Mesendoderm (in vitro differentiated cells): Measurements from ENCODE around the gene CSPG5.
A peak's percentile ranks its signal among the peaks of the same experiment; 100 is the strongest.

Experiments used
- DNase-seq: peaks from one replicate; pipeline ENCODE4 v3.0.0; 2013
- H2AK5ac ChIP-seq: 2 replicates; pipeline ENCODE4 v1.6.1; 2013; ENCODE audit warnings: low read length, inconsistent platforms
- H2BK120ac ChIP-seq: 2 replicates; pipeline ENCODE4 v1.6.1; 2013; ENCODE audit warnings: low read depth, mild to moderate bottlenecking, low read length, moderate library complexity, mixed read lengths
- H2BK15ac ChIP-seq: replicated peaks from 2 replicates; pipeline ENCODE4 v1.6.1; 2013; ENCODE audit warnings: low read depth, mild to moderate bottlenecking, moderate library complexity
- H2BK5ac ChIP-seq: 2 replicates; pipeline ENCODE4 v1.6.1; 2013; ENCODE audit warnings: low read length, inconsistent platforms
- H3K18ac ChIP-seq: 2 replicates; pipeline ENCODE4 v1.6.1; 2013; ENCODE audit warnings: mild to moderate bottlenecking, low read length, mixed read lengths
- H3K23ac ChIP-seq: one replicate; pipeline ENCODE4 v1.6.1; 2013; ENCODE audit warnings: low read length
- H3K27ac ChIP-seq: 2 replicates; pipeline ENCODE4 v1.5.1; 2013; ENCODE audit warnings: low read depth, mild to moderate bottlenecking, inconsistent platforms, low read length, moderate library complexity
- H3K27me3 ChIP-seq: 2 replicates; pipeline ENCODE4 v1.6.1; 2013; ENCODE audit warnings: low read length, control low read depth, mild to moderate bottlenecking, inconsistent platforms; ENCODE audit not compliant: insufficient read depth, poor library complexity
- H3K36me3 ChIP-seq: 2 replicates; pipeline ENCODE4 v1.6.1; 2013; ENCODE audit warnings: low read length, inconsistent platforms; ENCODE audit not compliant: control insufficient read depth, insufficient read depth
- H3K4ac ChIP-seq: one replicate; pipeline ENCODE4 v1.6.1; 2013; ENCODE audit warnings: low read depth, mild to moderate bottlenecking, low read length, moderate library complexity
- H3K4me1 ChIP-seq: 2 replicates; pipeline ENCODE4 v1.6.1; 2013; ENCODE audit warnings: low read depth, low read length, inconsistent platforms; ENCODE audit not compliant: control insufficient read depth
- H3K4me2 ChIP-seq: 2 replicates; pipeline ENCODE4 v1.6.1; 2013; ENCODE audit warnings: low read length
- H3K4me3 ChIP-seq: 2 replicates; pipeline ENCODE4 v1.5.1; 2013; ENCODE audit warnings: mild to moderate bottlenecking, low read length
- H3K56ac ChIP-seq: one replicate; pipeline ENCODE4 v1.6.1; 2013; ENCODE audit warnings: low read length
- H3K79me1 ChIP-seq: 2 replicates; pipeline ENCODE4 v1.6.1; 2013; ENCODE audit warnings: low read length, inconsistent platforms
- H3K79me2 ChIP-seq: 2 replicates; pipeline ENCODE4 v1.6.1; 2013; ENCODE audit warnings: mild to moderate bottlenecking, low read length; ENCODE audit not compliant: control insufficient read depth, insufficient read depth
- H3K9ac ChIP-seq: 2 replicates; pipeline ENCODE4 v1.6.1; 2013; ENCODE audit warnings: low read length, inconsistent platforms
- H4K5ac ChIP-seq: one replicate; pipeline ENCODE4 v1.6.1; 2013; ENCODE audit warnings: low read length
- H4K8ac ChIP-seq: one replicate; pipeline ENCODE4 v1.6.1; 2013; ENCODE audit warnings: low read depth, mild to moderate bottlenecking, control low read depth, low read length, moderate library complexity
- WGBS: extraction: QIAGEN DNeasy Blood & Tissue Kit; methylation state at CpG from one replicate; pipeline ENCODE4 v1.1.7; 2013; ENCODE audit warnings: low lambda C conversion rate, missing lambda C conversion rate; ENCODE audit not compliant: insufficient coverage; ENCODE audit errors: extremely low coverage; 5-methylcytosine and 5-hydroxymethylcytosine counted together

Gene CSPG5

DNA sequence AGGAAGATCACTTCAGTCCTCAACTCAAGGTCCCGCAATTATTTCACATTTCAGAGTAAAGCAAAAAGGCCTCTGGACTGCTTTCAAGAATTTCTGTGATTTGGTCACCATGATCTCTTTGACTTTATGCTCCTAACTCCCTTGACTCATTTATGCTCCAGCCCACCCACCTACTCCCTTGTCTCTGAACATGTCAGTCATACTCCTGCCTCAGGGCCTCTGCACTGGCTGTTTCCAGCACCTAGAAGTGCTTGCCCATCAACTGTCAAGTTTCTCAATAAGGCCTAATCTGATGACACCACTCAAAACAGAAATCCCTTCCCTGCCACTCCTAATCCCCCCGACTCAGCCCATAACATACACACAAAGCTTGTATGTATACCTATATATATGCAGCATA lies 36.1 kb upstream of the CSPG5 start:
- H3K23ac ChIP-seq: no peak overlapping the region
- no peak overlapping the region for H4K8ac ChIP-seq
- DNase-seq: no peak
- no peak overlapping the region for H2AK5ac ChIP-seq
- H3K79me2 ChIP-seq: no peaks in the 10 kb centered on the region
- no peaks in the 10 kb centered on the region for H3K79me1 ChIP-seq
- H3K56ac ChIP-seq: no peak overlapping the region
- H3K9ac ChIP-seq: no peak overlapping the region
- H3K27me3 ChIP-seq: no peaks in the 10 kb centered on the region
- H3K36me3 ChIP-seq: peaks cover 15% of the 10 kb centered on the region
- no peak overlapping the region for H3K27ac ChIP-seq
- H2BK120ac ChIP-seq: no peak overlapping the region
- H4K5ac ChIP-seq: no peak overlapping the region
- H3K4me1 ChIP-seq: no peaks in the 10 kb centered on the region
- H3K4me2 ChIP-seq: no peak overlapping the region
- no peak overlapping the region for H3K4me3 ChIP-seq
- H2BK5ac ChIP-seq: no peak overlapping the region
- H2BK15ac ChIP-seq: no peak overlapping the region
- H3K4ac ChIP-seq: no peak overlapping the region
- H3K18ac ChIP-seq: no peak overlapping the region
- WGBS: no CpG with 5 or more reads among the region's 2 CpGs

DNA sequence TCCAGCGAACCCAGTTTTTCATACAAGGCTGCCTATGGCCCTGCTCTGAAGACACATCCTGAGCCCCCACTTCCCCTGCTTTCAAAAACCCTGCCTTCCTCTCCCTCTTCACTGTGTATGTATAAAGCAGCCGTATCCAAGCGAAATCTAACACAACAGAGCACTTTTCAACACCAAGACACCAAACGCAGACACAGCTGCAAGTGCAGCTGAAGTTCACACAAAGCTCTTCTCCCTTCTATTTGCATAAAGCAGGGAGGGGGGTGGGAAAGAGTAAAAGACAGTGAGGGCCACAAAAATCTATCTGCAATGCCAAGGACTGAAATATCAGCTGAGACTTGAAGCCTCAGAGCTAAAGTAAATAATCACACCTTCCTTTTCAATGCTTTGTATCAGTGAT lies 35.1 kb upstream of the CSPG5 start:
- Histone ChIP-seq H3K23ac (no peak overlapping the region), H3K4me3 (no peak overlapping the region), H3K79me1 (no peaks in the 10 kb centered on the region), H2BK15ac (no peak overlapping the region), H3K27ac (no peak overlapping the region), H2AK5ac (no peak overlapping the region), H3K79me2 (no peaks in the 10 kb centered on the region), H2BK120ac (no peak overlapping the region), H3K36me3 (peaks cover 9% of the 10 kb centered on the region), H3K27me3 (no peaks in the 10 kb centered on the region), H3K9ac (no peak overlapping the region), H3K56ac (no peak overlapping the region), H3K4ac (no peak overlapping the region), H3K4me1 (no peaks in the 10 kb centered on the region), H2BK5ac (no peak overlapping the region), H3K4me2 (no peak overlapping the region), H4K8ac (no peak overlapping the region), H3K18ac (no peak overlapping the region), H4K5ac (no peak overlapping the region)
- no CpG with 5 or more reads among the region's 4 CpGs for WGBS
- DNase-seq: peak; percentile 14

DNA sequence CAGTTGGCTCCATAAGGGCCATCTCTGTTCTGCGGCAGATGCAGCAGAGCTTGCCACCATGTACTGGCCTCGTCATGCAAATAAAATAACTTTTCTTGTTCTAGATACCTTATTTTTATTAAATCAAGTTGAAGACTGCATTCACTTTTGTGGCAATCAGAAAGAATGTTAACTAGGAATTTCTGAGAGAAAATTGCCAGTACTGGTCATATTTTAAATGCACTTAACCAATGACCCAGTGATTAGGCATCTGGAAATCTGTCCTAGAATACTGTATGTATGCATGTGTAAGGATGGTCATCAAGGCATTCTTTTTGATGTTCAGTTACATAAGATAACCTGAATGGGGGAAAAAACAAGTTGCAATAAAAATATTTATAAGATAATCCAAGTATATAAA lies 34.2 kb upstream of the CSPG5 start:
- DNase-seq: no peak
- H4K8ac ChIP-seq: no peak overlapping the region
- no peak overlapping the region for H3K18ac ChIP-seq
- no peak overlapping the region for H3K4me2 ChIP-seq
- no peak overlapping the region for H2BK15ac ChIP-seq
- H3K23ac ChIP-seq: no peak overlapping the region
- H3K4ac ChIP-seq: no peak overlapping the region
- no peaks in the 10 kb centered on the region for H3K79me1 ChIP-seq
- H2BK120ac ChIP-seq: no peak overlapping the region
- no peak overlapping the region for H3K4me3 ChIP-seq
- H3K27me3 ChIP-seq: no peaks in the 10 kb centered on the region
- H3K56ac ChIP-seq: no peak overlapping the region
- no peak overlapping the region for H3K9ac ChIP-seq
- no peak overlapping the region for H2BK5ac ChIP-seq
- H3K27ac ChIP-seq: no peak overlapping the region
- no peak overlapping the region for H4K5ac ChIP-seq
- WGBS: no CpG with 5 or more reads among the region's 2 CpGs
- H3K79me2 ChIP-seq: no peaks in the 10 kb centered on the region
- peaks cover 8% of the 10 kb centered on the region for H3K36me3 ChIP-seq
- H3K4me1 ChIP-seq: no peaks in the 10 kb centered on the region
- H2AK5ac ChIP-seq: no peak overlapping the region

- Histone ChIP-seq H4K8ac (no peak overlapping the region), H3K27ac (no peak overlapping the region), H3K4me3 (no peak overlapping the region), H3K23ac (no peak overlapping the region), H3K4me1 (no peaks in the 10 kb centered on the region), H3K18ac (no peak overlapping the region), H3K9ac (no peak overlapping the region), H3K4ac (no peak overlapping the region), H3K36me3 (peaks cover 8% of the 10 kb centered on the region), H3K27me3 (no peaks in the 10 kb centered on the region), H2BK15ac (no peak overlapping the region), H3K56ac (no peak overlapping the region), H3K79me2 (peaks cover 1% of the 10 kb centered on the region), H4K5ac (no peak overlapping the region), H3K79me1 (no peaks in the 10 kb centered on the region), H3K4me2 (no peak overlapping the region), H2BK5ac (no peak overlapping the region), H2BK120ac (no peak overlapping the region), H2AK5ac (no peak overlapping the region)
- peak; percentile 17 for DNase-seq
These were observed 33.5 kb upstream of the CSPG5 start for GRCh38 chr3:47612178-47612577.

DNA sequence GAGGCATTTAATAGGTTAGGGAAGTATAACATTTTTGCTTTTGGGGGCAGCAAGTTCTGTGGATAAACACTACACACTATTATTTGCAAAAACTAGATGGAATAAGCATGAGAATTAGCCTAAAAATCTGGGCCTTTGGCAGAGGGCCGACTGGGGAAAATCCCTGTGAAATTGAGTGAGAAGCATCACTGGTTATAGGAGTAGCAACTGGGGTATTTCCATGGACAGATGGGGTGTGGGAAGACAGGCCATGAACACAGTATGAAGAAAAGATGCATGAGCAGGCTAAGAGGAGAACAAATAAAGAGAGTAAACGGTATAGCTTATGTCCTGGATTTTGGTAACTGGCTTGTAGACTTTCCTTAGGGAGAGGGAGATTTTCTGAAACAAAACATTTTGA lies 32.9 kb upstream of the CSPG5 start:
- Histone ChIP-seq H4K8ac (no peak overlapping the region), H3K23ac (no peak overlapping the region), H2BK120ac (no peak overlapping the region), H2BK5ac (no peak overlapping the region), H2BK15ac (no peak overlapping the region), H3K18ac (no peak overlapping the region), H3K79me1 (no peaks in the 10 kb centered on the region), H3K79me2 (peaks cover 1% of the 10 kb centered on the region), H3K4me2 (no peak overlapping the region), H3K27me3 (no peaks in the 10 kb centered on the region), H4K5ac (no peak overlapping the region), H2AK5ac (no peak overlapping the region), H3K4ac (no peak overlapping the region), H3K9ac (no peak overlapping the region), H3K4me3 (no peak overlapping the region), H3K4me1 (no peaks in the 10 kb centered on the region), H3K27ac (no peak overlapping the region), H3K36me3 (peaks cover 8% of the 10 kb centered on the region), H3K56ac (no peak overlapping the region)
- no peak for DNase-seq
- WGBS: no CpG with 5 or more reads among the region's 2 CpGs

DNA sequence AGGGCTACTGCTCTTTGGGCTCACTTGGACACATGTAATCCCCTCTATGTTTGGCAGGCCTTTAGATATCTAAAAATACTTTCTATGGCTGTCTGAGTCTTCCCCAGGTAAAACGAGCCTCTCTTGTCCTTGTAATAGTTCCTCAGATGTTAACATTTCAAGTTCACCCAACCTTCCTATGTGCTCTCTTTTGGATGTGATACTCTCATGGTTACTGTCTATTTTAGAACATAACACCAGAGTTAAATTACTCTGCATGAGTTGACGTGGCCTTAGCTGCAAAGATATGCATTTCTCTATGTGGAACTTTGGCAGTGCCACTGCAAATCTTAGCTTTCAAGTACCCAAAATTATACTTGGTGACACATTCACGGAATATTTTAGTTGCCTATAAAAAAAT lies 31.9 kb upstream of the CSPG5 start:
- no CpG with 5 or more reads among the region's 3 CpGs for WGBS
- Histone ChIP-seq H3K18ac (no peak overlapping the region), H4K8ac (no peak overlapping the region), H3K4me2 (no peak overlapping the region), H3K4ac (no peak overlapping the region), H3K56ac (no peak overlapping the region), H2BK120ac (no peak overlapping the region), H2BK5ac (no peak overlapping the region), H3K4me3 (no peak overlapping the region), H3K36me3 (peaks cover 10% of the 10 kb centered on the region), H2BK15ac (no peak overlapping the region), H3K23ac (no peak overlapping the region), H3K27me3 (no peaks in the 10 kb centered on the region), H3K9ac (no peak overlapping the region), H3K79me1 (peaks cover 1% of the 10 kb centered on the region), H3K27ac (no peak overlapping the region), H4K5ac (no peak overlapping the region), H3K4me1 (no peaks in the 10 kb centered on the region), H2AK5ac (no peak overlapping the region), H3K79me2 (peaks cover 1% of the 10 kb centered on the region)
- DNase-seq: no peak
